NCI-H128 (cell line): ENCODE data around the gene GFM1.
"Not testable (repeated sequence)": the region's sequence is repeated elsewhere in the genome, so short reads cannot be mapped to it uniquely, and the experiment has no call there.

Source experiments
- DNase-seq: peaks from one replicate; lab custom pipeline; 2025; ENCODE audit not compliant: unreplicated experiment; lab: John Stamatoyannopoulos, UW

The GFM1 gene

GRCh38 chr3:158672215-158673176 is 28.2 kb downstream of the GFM1 start, which contains the start of gene LXN:
TSS of gene LXN (minus strand) at chr3:158672648. CDS start at chr3:158672478, 170 bp downstream.
- DNase-seq: no peak

DNA sequence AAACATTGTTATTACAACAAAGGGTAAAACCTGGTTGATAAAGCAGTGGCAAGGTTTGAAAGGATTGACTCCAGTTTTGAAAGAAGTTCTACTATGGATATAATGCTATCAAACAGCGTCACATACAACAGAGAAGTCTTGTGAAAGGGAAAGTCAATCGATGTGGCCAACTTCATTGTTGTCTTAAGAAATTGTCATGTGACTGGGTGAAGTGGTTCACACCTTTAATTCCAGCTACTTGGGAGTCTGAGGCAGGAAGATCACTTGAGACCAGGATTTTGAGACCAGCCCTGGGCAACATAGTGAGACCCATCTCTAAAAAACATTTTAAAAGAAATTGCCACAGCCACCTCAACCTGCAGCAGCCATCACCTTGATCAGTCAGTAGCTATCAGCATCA is 34.4 kb downstream of the GFM1 start:
- no peak for DNase-seq

- DNase-seq: no peak
Measured at GRCh38 chr3:158679547-158680000, 35.2 kb downstream of the GFM1 start.

- no peak for DNase-seq
Measured at GRCh38 chr3:158680861-158681260, 36.5 kb downstream of the GFM1 start.

- DNase-seq: no peak
Measured at GRCh38 chr3:158683230-158683962, 39.1 kb downstream of the GFM1 start.

DNA sequence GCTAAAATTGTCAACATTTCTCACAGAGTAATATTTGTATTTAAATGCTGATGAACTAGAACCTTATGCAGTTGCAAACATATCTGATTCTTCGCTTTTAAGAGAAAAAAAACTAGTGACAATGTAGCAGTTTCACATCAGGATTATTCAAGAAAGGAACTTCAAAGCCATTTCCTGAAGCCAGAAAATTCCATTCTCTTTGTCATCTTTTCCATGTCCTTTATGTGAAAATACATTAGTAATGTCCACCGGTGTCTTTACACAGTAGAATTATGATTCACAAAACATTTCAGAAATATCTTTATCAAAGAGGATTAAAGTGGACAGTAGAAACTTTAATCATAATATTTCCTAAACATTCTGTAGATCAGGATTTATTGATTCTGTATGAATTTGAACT is 40.8 kb downstream of the GFM1 start:
- no peak for DNase-seq

GRCh38 chr3:158693866-158694456 is 49.6 kb downstream of the GFM1 start:
- DNase-seq: not testable (repeated sequence)

DNA sequence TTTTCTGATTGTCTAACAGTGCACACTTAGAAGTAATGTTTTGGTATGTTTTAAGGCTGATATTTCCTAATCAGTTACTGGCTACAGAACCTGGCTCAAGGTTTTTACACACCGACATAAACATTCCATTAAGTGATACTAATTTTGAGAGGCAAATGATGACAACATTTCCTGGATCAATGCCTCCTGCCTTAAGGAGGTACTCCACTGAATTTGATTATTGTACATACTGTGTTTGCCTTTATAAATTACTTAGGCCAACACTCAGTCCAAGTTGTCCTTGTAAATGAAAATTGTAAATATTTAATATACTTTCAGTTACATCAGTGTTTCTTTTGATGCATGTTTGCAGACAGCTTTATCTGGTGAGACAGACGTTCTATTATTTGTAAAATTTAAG is 52.3 kb downstream of the GFM1 start:
- no peak for DNase-seq

- DNase-seq: no peak
Measured at GRCh38 chr3:158700559-158700958, 56.2 kb downstream of the GFM1 start.

DNA sequence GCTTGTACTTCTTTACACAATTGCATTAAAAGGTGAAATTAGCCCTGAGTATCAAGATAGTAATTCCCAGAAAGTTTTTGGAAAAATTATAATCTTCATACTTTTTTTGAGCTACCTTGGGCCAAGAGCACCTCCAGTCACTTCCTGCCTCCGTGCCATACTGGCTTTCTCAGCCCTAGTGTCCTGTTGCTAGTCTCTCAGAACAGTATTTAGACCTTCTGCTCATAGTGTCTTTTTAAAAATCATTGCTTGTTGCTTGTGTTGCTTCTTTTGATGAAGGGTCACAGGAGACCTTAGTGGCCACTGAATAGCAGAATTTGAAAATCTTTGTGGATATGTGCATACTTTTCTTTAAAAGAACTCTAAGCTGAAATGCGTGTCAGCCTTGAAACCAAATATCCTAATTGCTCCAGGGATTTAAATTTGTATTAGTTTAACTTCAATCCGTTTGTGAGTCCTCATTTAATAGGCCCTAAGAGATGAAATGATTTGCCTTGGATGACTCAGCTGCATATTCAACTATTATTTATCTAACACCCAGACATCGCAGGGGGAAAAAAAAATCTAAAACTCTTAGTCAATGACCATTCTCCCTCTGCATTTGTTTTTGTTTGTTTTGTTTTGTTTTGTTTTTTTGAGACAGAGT is 57.2 kb downstream of the GFM1 start:
- no peak for DNase-seq

- DNase-seq: no peak
Measured at GRCh38 chr3:158702815-158703481, 58.6 kb downstream of the GFM1 start.

DNA sequence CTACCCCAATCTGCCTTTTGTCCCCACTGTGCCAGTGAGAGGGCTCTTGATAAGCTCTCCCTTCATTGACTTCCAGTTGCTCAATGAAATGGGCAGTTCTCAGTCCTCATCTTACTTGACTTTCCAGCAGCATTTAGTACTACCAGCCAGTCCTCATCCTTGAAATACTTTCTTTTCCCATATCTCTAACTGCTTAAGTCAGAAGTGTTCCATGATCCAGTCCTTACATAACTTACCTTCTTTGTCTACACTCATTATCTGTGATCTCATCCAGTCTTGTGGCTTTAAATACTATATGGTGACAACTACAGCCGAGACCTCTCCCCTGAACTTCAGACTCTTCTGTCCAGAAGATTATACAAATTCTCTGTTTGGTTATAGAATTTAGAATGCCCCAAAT is 59.2 kb downstream of the GFM1 start:
- no peak for DNase-seq

DNA sequence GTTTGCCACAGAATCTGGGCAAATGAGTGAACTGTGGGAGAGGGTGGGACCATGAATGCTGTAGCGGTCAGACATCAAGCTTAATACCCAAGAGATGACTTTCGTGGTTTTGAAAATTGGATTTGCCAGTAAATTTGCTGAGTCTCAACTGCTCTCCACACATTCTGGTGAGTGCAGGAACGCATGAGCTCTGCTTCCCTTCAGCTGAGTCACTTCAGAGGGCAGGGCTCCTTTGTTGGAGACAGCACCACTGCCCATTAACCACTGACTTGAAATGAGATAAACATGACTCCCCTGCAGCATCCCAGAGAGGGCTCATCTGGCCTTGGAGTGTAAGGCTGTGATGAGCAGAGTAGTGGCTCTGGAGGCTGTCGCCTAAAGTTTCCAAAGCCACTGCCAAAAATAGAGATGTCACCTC is 65.3 kb downstream of the GFM1 start:
- DNase-seq: no peak

GRCh38 chr3:158710601-158711000 is 66.3 kb downstream of the GFM1 start:
- no peak for DNase-seq

GRCh38 chr3:158711886-158712285 is 67.6 kb downstream of the GFM1 start:
- DNase-seq: no peak

GRCh38 chr3:158712443-158712842 is 68.1 kb downstream of the GFM1 start:
- no peak for DNase-seq

GRCh38 chr3:158713094-158713499 is 68.8 kb downstream of the GFM1 start:
- DNase-seq: no peak

- DNase-seq: no peak
Measured at GRCh38 chr3:158717576-158717975, 73.2 kb downstream of the GFM1 start.

- no peak for DNase-seq
Measured at GRCh38 chr3:158718490-158719170, 74.3 kb downstream of the GFM1 start.

- DNase-seq: no peak
Measured at GRCh38 chr3:158722108-158722507, 77.8 kb downstream of the GFM1 start.
